GM12872 (cell line): ENCODE measurements around the gene HDAC4.

ENCODE experiments used
- CTCF ChIP-seq: IDR thresholded peaks from 3 replicates; pipeline ENCODE4 v1.5.1; 2011; ENCODE audit warnings: low read depth, mild to moderate bottlenecking, low read length, moderate library complexity; ENCODE audit not compliant: insufficient read depth

Gene HDAC4

DNA sequence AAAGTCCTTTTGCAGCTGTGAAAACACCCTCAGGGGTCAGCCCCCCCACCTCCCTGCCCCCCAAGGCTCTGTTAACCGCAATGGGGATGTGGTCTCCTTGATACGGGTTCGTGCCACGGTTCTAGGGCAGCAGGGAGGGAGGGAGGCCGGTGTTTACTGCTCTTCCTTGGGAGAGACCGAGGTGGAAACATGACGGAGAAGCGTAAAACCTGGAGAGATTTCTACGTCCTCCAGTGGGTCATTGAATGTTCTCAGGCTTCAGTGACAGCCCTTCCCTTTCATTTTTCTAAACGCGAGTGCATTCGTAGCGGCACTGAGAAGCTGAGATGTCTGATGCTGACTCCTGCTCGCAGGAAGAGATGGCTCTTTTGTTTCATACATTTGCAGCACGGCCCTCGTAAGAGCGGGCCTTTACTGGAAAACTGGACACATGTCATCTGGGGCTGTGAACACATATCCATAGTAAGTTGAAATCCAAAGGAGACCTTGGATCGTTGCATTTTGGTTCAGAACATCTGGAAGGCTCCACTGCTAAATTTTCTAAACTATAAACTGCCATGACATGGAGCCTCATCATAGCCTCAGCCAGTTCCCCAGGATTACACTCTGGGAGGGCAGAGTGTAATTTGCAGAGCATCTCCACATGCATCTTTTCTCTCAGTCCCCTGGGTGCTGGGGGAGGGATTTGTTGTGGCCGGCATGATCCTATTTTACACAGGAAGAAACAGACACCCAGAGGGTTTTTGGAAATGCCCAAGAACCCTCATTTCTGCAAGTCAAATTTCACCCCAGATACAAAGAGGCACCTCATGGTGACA lies 40.6 kb upstream of the HDAC4 start:
- TF ChIP-seq CTCF: no peak

DNA sequence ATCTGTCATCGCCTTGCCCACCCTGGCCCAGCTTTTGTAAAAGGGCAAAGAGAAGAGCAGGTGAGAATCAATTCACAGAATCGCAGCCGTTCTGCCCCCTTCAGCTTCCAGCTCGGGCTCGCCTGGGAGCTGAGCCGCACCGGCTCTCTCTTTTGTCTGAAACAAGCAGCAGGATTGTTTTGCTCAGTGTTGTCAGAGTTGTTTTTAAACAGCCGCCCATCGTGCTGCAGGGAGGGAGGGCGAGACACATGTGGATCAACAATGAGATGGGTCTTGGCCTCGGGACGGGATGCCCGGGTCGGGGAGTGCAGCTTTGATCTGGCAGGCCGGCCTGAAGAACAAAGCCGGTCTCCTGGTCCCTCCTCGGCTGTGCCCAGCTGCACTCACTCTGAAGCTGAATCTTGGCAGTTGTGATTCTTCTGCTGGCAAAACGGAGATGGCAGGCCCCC lies 39.7 kb upstream of the HDAC4 start:
- no peak for TF ChIP-seq CTCF

DNA sequence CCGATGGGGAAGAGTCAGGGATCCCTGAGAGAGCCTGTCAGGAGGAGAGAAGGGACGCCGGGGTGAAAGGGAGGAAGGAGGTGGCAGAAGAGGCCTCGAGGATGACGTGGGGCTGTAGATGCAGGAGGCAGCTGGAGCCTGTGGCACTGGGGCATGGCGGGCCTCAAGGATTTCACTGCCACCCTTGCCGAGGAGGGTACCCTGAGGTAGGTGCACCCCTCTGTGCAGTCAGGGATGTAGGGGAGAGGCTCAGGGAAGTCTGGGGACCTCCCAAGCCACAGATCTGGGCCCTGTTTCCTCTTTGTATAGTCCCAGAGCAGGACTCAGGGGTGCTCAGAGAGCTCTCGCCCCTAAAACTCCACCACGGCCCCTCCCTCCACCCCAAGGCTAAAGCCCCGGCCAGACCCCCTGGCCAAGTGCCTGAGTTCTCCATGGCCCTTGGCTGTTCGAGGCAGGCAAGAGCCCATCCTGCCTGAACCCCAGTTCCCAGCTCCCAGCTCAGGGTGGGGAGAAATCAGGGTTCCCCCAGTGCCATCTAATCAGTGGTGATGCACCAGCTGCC lies 39.0 kb upstream of the HDAC4 start:
- TF ChIP-seq CTCF: no peak

DNA sequence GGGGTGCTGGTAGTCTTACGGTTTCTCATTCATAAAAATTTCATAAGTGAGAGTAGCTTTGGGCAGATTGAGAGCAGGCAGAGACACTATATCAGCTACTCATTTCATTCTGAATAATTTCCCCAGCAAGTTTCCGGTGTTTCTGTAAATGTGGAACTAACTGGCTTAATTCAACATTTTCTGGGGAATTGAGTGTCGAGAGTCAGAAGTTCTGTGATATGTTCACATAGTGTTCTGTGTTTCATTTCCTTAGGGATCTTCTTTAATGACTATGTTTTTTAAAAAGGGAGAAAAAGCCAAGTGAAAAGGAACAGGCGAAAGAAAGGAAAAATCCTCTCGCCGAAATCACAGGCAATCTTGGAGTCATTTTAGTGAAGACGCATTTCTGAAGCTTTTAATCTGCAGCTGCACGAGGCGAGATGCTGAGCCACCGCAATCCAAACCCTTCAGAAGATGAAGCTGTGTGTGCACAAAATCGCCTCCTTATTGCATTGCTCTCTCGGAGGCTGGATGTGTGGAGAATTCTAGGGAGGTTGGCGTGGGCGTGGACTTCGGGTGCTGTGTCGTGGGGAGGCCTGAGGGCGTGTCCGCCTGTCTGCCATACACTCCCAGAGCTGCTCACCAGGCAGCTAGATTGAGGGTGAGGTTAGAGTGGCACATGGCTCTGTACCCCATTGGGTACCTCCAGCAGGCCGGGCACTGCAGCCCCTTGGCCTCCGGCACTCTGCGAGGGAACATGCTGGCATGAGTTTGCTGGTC lies 38.4 kb upstream of the HDAC4 start:
- TF ChIP-seq CTCF: no peak

DNA sequence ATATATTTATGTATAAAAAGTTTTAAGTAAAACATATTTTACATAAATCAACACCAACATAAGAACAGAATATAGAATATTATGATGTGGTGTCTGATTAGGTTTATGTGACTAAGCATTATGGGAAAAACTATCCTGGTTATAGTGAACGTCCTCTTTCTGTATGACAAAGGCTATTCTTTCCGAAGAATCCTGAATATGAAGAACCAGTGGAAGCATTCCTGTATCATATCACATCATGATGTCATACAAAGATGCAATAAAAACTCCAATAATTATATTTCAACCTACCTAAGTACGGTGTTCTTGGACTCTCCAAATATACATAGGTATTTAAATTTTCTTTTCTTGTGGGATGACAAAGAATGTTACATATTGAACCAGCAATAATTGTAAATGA lies 37.5 kb upstream of the HDAC4 start:
- no peak for TF ChIP-seq CTCF

DNA sequence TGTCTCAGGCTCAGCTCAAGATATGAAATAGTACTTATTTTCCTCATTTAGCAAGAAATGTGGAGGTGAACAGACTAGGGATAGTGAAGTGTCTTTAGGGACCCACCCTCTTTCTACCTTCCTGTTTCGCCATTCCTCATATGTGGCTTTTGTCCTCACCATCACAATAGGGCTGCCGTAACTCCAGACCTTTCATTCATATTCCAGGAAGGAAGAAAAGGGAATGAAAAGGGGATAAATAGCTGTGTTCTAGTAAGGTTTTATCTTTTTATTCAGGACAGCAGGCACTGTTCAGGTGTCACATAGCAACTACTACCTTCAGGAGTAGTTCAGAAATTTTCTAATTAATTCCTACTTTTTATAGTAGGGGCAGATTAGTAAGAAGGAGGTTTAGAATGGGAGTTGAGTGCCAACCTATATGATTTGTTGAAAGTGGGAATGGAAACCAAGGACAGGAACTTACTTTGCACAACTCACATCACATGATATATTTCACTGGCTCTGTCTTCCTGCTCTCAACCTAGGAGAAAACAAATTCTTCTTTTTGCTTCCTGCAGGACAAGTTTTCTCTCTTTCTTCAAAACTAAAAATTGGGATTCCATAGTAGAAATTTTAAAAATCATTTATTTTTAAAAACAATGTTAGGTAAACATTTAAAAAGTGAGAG lies 36.0 kb upstream of the HDAC4 start:
- TF ChIP-seq CTCF: no peak

DNA sequence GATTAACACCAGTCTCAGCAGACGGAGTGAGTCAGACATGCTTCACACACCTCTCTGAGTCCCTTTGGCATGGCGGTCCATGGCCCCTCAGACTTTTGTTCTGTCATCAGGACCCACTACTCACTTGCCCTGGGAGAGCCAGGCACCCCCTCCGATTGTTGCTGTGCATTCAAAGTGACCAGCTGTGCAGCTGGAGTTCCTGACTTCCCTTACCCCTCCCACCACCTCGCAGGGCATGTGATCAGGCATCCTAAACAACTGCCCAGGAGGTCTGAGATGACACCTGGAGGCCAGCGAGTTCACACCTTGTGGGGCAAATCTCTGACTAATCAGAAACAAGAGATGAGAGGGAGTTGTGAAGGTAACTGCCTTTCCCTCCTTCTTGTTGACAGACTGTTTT lies 35.3 kb upstream of the HDAC4 start:
- TF ChIP-seq CTCF: no peak
